GM13977 (cell line): Measurements from ENCODE around the gene TMC4.

ENCODE experiments used
- DNase-seq: peaks from one replicate; pipeline ENCODE4 v3.0.0; 2012; ENCODE audit warnings: low spot score
- CTCF ChIP-seq: IDR thresholded peaks from 2 replicates; pipeline ENCODE4 v1.5.1; 2012; ENCODE audit warnings: mild to moderate bottlenecking, control low read depth; ENCODE audit not compliant: insufficient read depth; ENCODE audit errors: extremely low read depth, missing control alignments
- in situ Hi-C: fragments of 300-500 bp; cut with MboI; formaldehyde crosslinking; loops from one replicate; pipeline ENCODE4 v1.12.0; 2022; ENCODE audit warnings: low sequenced_read_pairs, low pct_unique_long_range_greater_than_20kb, mixed read lengths, inconsistent platforms; ENCODE audit not compliant: unreplicated experiment

TMC4 gene

GRCh38 chr19:54142166-54142780 is 30.7 kb downstream of the TMC4 start:
- in situ Hi-C loops, result no loop called here
- no peak for TF ChIP-seq CTCF
- no peak for DNase-seq

GRCh38 chr19:54141356-54141755 is 31.6 kb downstream of the TMC4 start:
- TF ChIP-seq CTCF, result no peak
- no peak for DNase-seq
- in situ Hi-C loops, result no loop called here

GRCh38 chr19:54138489-54139256 is 34.3 kb downstream of the TMC4 start:
- DNase-seq, result no peak
- TF ChIP-seq CTCF, result no peak
- in situ Hi-C loops, result no loop called here

GRCh38 chr19:54137699-54138488 is 35.1 kb downstream of the TMC4 start, which contains the start of gene CNOT3:
CNOT3 (plus strand) TSS chr19:54137762; CDS start chr19:54142979, 5,217 bp downstream.
- TF ChIP-seq CTCF, result no peak
- peak; percentile 61 for DNase-seq
- in situ Hi-C loops, result no loop called here

- no peak for TF ChIP-seq CTCF
- in situ Hi-C loops, result no loop called here
- peak; percentile 99 for DNase-seq
These were observed 35.9 kb downstream of the TMC4 start for GRCh38 chr19:54136864-54137698.

- in situ Hi-C loops, result no loop called here
These were observed 36.7 kb downstream of the TMC4 start for GRCh38 chr19:54136086-54136863.

More at GRCh38 chr19:54136086-54136863, 36.7 kb downstream of the TMC4 start:
- DNase-seq, result no peak
- TF ChIP-seq CTCF, result no peak
